T-helper 1 cell treated with Interleukin-12 subunit alpha and Interleukin-12 subunit beta and Interleukin-4 antibody, amounts not matched to agents 30 μg/mL and 1 μg/mL, for 36 hours (primary cell): Measurements from ENCODE around the gene CDKL5.

Experiments used
- H3K27ac Mint-ChIP-seq: one replicate; pipeline ENCODE4 v1.8.0; 2021; ENCODE audit warnings: mild to moderate bottlenecking, mixed read lengths
- H3K27me3 Mint-ChIP-seq: one replicate; pipeline ENCODE4 v1.8.0; 2021; ENCODE audit warnings: low read depth, mixed read lengths
- H3K36me3 Mint-ChIP-seq: one replicate; pipeline ENCODE4 v1.8.0; 2021; ENCODE audit warnings: low read depth, mixed read lengths
- H3K4me1 Mint-ChIP-seq: one replicate; pipeline ENCODE4 v1.8.0; 2021; ENCODE audit warnings: low read depth, mixed read lengths
- H3K4me3 Mint-ChIP-seq: one replicate; pipeline ENCODE4 v1.8.0; 2021; ENCODE audit warnings: mild to moderate bottlenecking, moderate library complexity, mixed read lengths
- H3K9me3 Mint-ChIP-seq: one replicate; pipeline ENCODE4 v1.8.0; 2021; ENCODE audit warnings: mixed read lengths

Gene CDKL5

DNA sequence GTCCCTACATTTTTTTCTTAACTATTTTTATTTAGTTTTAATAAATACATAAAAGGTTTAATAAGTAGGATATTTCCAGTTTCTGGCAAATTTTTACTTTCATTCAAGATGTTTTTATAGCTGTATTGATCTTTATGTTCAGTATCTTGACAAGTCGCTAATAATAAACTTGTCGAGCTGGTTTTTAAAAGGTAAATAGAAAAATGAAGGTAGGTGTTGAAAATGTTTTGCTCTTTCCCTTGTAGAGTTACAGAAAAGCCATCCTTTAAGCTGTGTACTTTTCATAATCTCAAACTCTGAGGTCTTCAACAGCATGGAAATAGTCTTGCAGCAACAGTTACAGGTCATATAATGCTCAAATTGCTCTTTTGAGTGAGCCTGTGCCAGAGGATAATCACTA, 193.9 kb downstream of the CDKL5 start:
- Mint-ChIP-seq H3K9me3 (no peaks in the 10 kb centered on the region), H3K27me3 (no peaks in the 10 kb centered on the region), H3K27ac (no peak overlapping the region), H3K36me3 (no peaks in the 10 kb centered on the region), H3K4me1 (no peaks in the 10 kb centered on the region), H3K4me3 (no peak overlapping the region)

DNA sequence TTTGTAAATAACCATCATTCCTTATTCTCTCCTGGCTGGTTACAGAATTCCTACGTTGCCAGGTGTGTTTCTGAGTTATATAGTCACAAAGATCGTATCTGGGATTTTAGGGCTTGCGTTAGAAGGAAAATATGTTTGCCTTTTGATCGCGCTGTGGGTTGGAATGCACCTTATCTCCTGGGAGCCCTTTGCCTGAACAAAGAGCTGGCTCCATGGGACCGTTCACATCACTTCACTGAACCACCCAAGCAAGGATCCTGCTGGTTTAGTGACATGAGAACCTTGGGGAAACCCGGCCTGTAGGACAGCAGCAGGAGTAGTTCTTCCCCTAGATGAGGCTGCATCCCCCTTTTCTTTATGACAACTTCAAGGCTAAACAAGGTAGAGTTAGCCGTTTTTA, 194.9 kb downstream of the CDKL5 start:
- H3K36me3 Mint-ChIP-seq: no peaks in the 10 kb centered on the region
- no peaks in the 10 kb centered on the region for H3K9me3 Mint-ChIP-seq
- H3K4me3 Mint-ChIP-seq: no peak overlapping the region
- no peak overlapping the region for H3K27ac Mint-ChIP-seq
- no peaks in the 10 kb centered on the region for H3K4me1 Mint-ChIP-seq
- no peaks in the 10 kb centered on the region for H3K27me3 Mint-ChIP-seq

DNA sequence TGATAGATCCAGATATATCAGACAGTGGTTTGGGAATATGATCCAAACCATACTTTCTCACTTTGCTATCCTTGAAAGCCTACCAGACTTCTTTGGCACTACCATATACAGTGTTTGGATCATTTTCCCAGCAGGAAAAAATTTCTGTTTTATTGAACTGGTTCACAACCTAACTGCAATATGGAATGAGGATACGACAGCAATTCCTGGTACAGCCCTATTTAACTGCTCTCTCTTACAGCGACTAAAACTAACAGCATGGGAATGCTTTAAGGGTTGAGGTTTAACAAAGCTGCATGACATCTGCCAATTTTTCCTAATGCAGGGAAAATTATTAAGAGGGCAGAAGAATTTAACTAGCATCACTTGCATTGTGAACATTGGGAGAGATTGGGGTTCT, 199.2 kb downstream of the CDKL5 start:
- H3K36me3 Mint-ChIP-seq: no peaks in the 10 kb centered on the region
- H3K4me1 Mint-ChIP-seq: no peaks in the 10 kb centered on the region
- H3K4me3 Mint-ChIP-seq: no peak overlapping the region
- no peaks in the 10 kb centered on the region for H3K27me3 Mint-ChIP-seq
- H3K27ac Mint-ChIP-seq: no peak overlapping the region
- no peaks in the 10 kb centered on the region for H3K9me3 Mint-ChIP-seq

DNA sequence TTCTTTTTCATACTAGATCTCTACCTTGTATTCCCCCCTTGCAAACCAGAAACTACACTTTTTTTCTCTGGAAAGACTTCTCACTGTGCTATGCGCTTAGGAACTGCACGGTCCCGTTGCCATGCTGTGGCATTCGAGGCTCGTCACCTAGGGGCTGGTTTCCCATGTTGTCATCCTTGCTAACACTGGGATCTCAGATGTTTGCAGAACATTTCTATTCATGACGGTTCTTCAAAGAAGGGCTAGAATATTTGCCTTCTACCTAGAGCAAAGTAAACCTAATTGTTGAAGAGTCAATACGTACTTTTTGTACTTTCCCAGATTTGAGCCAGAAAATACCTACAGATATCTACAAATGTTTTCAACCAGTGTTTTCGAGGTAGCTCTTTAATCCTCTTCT, 205.5 kb downstream of the CDKL5 start:
- Mint-ChIP-seq H3K36me3 (no peaks in the 10 kb centered on the region), H3K27me3 (no peaks in the 10 kb centered on the region), H3K27ac (no peak overlapping the region), H3K4me1 (no peaks in the 10 kb centered on the region), H3K4me3 (no peak overlapping the region), H3K9me3 (no peaks in the 10 kb centered on the region)

DNA sequence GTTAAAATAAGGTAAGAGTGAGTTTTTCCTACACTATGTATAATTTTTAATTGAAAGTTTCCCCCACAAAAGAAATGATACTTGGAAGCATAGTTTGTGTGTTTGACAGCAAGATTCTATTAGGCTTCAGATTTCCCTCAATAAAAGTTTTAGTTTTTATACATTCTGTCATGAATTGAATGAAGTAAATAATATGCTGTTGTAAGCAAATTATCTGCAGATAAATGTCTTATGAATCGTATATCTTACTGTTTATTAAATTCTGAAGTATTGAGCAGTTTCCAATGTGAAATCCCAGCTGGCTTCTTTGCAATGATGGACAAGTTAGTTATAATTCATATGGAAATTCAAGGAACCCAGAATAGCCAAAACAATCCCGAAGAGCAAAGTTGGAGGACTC, 213.0 kb downstream of the CDKL5 start:
- H3K9me3 Mint-ChIP-seq: no peaks in the 10 kb centered on the region
- no peaks in the 10 kb centered on the region for H3K27me3 Mint-ChIP-seq
- H3K27ac Mint-ChIP-seq: no peak overlapping the region
- no peaks in the 10 kb centered on the region for H3K4me1 Mint-ChIP-seq
- no peaks in the 10 kb centered on the region for H3K36me3 Mint-ChIP-seq
- no peak overlapping the region for H3K4me3 Mint-ChIP-seq

DNA sequence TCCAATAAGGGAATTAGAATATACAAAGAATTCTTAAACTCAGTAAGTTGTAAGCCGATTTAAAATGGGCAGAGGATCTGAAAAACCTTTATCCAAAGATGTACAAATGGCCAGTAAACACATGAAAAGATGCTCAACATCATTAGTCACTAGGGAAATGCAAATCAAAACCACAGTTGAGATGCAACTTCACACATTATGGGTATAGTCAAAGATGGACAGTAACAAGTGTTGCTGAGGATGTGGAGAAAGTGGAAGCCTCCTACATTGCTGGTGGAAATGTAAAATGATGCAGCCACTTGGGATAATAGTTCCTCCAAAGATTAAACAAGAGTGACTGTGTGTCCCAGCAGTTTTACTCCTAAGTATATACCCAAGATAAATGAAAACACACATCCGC, 213.9 kb downstream of the CDKL5 start:
- Mint-ChIP-seq H3K4me1 (no peaks in the 10 kb centered on the region), H3K27me3 (no peaks in the 10 kb centered on the region), H3K9me3 (no peaks in the 10 kb centered on the region), H3K27ac (no peak overlapping the region), H3K36me3 (no peaks in the 10 kb centered on the region), H3K4me3 (no peak overlapping the region)

DNA sequence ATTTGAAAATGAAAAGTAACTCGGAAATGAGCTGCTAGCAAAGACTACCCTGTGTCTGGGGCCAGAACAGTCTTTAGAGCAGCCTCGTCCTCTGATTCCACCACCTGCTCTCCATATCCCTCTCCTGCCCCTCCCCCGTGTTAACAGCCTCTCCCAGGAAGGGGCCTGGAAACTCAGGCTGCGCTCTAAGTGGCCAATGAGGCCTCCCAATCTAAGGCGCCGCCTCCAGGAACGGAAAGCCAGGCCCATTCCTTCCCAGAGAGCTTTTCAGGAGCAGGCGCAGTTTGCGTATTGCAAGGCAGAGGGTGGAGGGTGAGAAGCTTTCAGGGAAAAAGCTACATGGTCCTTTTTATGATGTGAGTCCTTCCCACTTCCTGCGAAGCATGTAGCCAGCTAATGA, 215.3 kb downstream of the CDKL5 start:
- Mint-ChIP-seq H3K27me3 (no peaks in the 10 kb centered on the region), H3K27ac (no peak overlapping the region), H3K4me1 (no peaks in the 10 kb centered on the region), H3K4me3 (no peak overlapping the region), H3K36me3 (no peaks in the 10 kb centered on the region), H3K9me3 (no peaks in the 10 kb centered on the region)

DNA sequence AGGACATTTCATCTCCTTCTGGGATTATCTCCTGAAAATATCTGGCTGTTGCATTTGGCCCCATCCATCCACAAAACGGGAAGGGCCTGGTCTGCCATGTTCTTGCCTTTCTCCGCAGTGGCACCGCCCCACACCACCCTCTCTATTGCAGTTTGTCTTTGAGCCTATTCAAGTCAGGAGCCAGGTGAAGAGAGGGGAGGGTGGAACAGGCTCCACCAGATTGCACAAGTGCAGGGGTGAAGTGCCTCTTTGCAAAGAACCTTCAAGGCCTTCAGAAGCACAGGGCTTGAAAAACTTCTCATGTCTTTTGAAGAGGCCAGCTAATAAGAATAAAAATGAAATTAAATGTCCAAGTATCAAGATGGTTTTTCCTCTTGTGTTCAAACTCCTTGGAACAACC, 217.8 kb downstream of the CDKL5 start:
- H3K4me1 Mint-ChIP-seq: no peaks in the 10 kb centered on the region
- no peaks in the 10 kb centered on the region for H3K9me3 Mint-ChIP-seq
- H3K4me3 Mint-ChIP-seq: no peak overlapping the region
- no peaks in the 10 kb centered on the region for H3K27me3 Mint-ChIP-seq
- no peak overlapping the region for H3K27ac Mint-ChIP-seq
- H3K36me3 Mint-ChIP-seq: no peaks in the 10 kb centered on the region

DNA sequence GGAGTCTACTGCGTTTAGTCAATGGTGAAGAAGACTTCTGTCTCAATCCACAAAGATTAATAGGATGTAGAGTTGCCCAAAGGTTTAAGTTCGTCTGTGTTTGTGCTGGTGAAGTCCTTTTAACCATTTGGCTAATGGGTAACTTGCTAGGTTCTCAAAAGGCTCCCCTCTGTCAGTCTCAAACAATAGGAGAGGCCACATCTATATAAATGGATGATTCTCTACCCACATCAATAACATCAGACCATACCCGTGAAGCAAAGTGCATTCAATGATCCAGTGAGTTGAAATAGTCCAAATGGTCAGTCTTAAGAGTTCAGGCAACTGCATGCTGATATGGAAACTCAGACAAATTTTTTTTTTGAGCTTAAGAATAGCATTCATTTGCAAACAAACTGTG, 218.4 kb downstream of the CDKL5 start:
- H3K27ac Mint-ChIP-seq: no peak overlapping the region
- H3K27me3 Mint-ChIP-seq: no peaks in the 10 kb centered on the region
- H3K4me3 Mint-ChIP-seq: no peak overlapping the region
- H3K9me3 Mint-ChIP-seq: no peaks in the 10 kb centered on the region
- no peaks in the 10 kb centered on the region for H3K4me1 Mint-ChIP-seq
- no peaks in the 10 kb centered on the region for H3K36me3 Mint-ChIP-seq

DNA sequence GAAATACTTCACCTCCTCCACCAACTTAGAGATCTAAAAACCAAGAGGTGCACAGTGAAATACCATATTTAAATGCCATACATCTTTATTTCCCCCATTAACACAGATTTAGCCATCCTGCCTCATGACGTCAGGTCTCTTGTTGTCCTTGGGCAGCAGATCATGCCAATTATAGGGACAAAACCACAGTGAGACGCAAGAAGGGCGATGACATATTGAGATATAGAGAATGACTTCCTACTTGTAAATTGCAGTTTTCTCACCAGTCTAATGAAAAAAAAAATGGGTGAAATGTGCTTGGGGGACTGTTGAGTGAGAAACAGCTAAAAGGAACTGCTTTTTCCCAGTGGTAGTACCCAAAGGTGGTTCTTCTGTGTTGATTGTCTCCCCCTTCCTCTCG, 222.2 kb downstream of the CDKL5 start:
- H3K36me3 Mint-ChIP-seq: no peaks in the 10 kb centered on the region
- H3K9me3 Mint-ChIP-seq: no peaks in the 10 kb centered on the region
- no peaks in the 10 kb centered on the region for H3K4me1 Mint-ChIP-seq
- H3K27me3 Mint-ChIP-seq: no peaks in the 10 kb centered on the region
- H3K4me3 Mint-ChIP-seq: no peak overlapping the region
- no peak overlapping the region for H3K27ac Mint-ChIP-seq

DNA sequence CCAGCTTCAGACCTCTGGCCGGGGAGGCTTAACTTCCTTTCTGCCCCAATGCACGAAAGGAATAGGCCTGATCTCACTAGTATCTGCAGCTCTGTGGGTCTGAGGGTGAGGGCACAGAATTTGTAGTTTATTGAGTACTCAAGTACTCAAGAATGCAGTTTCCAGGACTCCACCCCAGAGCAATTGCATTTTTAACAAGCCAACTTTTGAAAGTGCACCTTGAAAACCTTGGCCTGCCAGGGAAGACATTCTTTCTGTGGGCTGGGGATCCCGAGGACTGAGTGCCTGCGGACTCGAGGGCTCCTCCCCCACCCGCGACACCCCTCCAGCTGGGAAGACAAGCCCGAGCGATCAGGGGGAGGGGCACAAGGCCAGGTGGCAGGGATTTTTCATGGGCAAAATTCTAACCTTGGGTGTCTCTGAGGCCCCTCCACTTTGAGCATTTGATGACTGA, 224.1 kb downstream of the CDKL5 start:
- H3K4me1 Mint-ChIP-seq: no peaks in the 10 kb centered on the region
- no peaks in the 10 kb centered on the region for H3K27me3 Mint-ChIP-seq
- no peak overlapping the region for H3K4me3 Mint-ChIP-seq
- H3K9me3 Mint-ChIP-seq: no peaks in the 10 kb centered on the region
- H3K27ac Mint-ChIP-seq: no peak overlapping the region
- no peaks in the 10 kb centered on the region for H3K36me3 Mint-ChIP-seq

DNA sequence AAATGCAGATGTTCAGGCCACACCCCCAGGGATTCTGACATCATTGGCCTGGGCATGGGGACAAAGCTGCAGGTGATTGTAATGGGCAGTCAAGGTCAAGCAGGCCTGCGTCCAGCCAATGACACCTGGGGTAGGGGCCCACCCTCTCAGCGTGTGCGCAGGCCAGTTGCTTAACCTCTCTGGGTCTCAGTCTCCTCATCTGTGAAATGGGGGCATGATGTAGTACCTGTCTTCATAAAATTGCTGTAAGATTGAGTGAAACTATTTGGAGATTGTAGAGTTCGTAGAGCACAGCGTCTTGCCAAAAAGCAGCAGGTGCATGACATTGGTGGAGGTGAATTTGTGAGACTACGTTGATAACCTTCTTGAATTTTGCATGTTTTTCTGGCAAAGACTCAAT, 225.3 kb downstream of the CDKL5 start:
- Mint-ChIP-seq H3K9me3 (no peaks in the 10 kb centered on the region), H3K27me3 (no peaks in the 10 kb centered on the region), H3K36me3 (no peaks in the 10 kb centered on the region), H3K27ac (no peak overlapping the region), H3K4me3 (no peak overlapping the region), H3K4me1 (no peaks in the 10 kb centered on the region)

DNA sequence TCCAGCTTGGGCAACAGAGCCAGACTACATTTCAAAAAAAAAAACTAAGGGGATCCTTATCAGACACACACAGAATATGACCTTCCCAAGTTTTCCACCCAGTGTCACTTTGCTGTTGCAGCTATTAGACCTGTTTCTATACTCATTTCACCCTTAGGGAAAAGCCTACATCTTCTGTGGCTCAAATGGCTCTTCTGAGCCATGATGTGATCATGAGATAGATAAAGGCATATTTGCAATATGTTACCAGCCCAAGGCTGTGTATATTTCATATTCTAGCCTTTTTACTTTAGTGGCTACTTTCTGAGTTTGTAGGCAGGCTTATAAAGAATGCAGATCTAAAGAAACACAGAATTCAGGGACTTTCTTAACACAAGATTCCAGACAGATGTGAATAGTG, 227.2 kb downstream of the CDKL5 start:
- H3K4me3 Mint-ChIP-seq: no peak overlapping the region
- H3K4me1 Mint-ChIP-seq: no peaks in the 10 kb centered on the region
- H3K9me3 Mint-ChIP-seq: no peaks in the 10 kb centered on the region
- no peak overlapping the region for H3K27ac Mint-ChIP-seq
- H3K36me3 Mint-ChIP-seq: no peaks in the 10 kb centered on the region
- no peaks in the 10 kb centered on the region for H3K27me3 Mint-ChIP-seq

DNA sequence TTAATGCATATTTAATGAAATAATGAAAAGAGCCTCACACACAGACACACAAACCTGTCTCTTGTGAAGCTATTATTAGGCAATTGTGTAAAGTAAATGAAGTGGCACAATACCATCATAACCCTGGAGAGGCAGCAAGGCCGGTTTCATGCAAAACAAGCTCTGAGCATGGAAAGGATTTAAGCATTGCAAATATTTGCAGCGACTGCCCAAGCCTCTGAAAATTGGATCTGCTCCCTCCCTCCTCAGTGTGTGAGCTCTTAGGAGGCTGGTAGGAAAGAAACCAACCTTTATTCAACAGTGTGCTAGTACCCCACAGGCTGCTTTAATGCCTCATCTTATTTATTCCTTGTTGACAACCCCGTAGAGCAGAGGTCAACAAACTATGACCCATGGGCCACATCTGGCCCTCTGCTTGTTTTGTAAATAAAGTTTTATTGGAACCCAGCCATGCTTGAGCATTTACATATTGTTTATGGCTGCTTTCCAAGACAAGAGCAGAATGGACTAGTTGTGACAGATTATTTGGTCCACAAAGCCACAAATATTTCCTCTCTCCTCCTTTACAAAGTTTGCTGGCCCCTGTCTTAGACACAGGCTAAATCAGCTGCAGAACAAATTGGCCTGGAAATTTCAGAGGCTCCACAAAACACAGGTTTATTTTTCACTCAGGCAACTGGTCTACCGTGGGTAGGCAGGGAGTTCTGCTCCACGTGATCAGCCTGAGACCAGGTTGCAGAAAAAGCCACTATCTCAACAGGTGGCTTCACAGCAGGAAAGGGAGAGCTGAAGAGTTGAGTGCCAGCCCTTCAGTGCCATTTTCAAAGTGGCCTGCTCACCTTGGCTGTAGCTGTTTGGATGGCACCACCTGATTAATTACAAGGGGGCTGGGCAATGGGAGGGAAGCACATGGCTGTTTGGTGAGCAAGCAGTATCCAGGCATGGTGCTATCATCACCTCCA, 229.7 kb downstream of the CDKL5 start:
- H3K9me3 Mint-ChIP-seq: no peaks in the 10 kb centered on the region
- H3K27me3 Mint-ChIP-seq: no peaks in the 10 kb centered on the region
- no peak overlapping the region for H3K27ac Mint-ChIP-seq
- no peaks in the 10 kb centered on the region for H3K4me1 Mint-ChIP-seq
- H3K36me3 Mint-ChIP-seq: no peaks in the 10 kb centered on the region
- no peak overlapping the region for H3K4me3 Mint-ChIP-seq

DNA sequence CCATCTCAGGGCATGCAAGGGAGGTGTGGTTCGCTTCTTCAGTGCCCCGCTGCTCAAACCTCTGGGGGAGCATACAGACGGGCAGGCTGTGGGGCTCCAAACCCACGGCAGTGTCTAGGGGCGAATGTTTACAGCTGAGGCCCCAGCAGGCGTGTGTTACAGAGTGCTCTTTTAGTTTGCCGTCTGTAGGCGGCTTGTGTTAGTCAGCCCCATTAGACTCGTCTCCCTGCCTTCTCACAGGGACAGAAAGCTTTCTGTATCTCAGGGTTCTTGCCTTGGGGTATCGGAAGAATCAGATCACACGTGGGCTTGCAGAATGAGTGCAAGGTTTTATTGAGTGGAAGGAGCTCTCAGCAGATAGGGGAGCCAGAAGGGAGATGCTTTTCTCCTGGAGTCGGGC, 235.9 kb downstream of the CDKL5 start:
- Mint-ChIP-seq H3K36me3 (no peaks in the 10 kb centered on the region), H3K4me1 (no peaks in the 10 kb centered on the region), H3K9me3 (no peaks in the 10 kb centered on the region), H3K4me3 (no peak overlapping the region), H3K27me3 (no peaks in the 10 kb centered on the region), H3K27ac (no peak overlapping the region)
